GM18519 (cell line): ENCODE results near the gene ZBTB1.
"Not testable (repeated sequence)": the region's sequence is repeated elsewhere in the genome, so short reads cannot be mapped to it uniquely, and the experiment has no call there.

Source experiments
- ATAC-seq: cut with Tn5 transposase; IDR thresholded peaks from one replicate; pipeline ENCODE4 v1.9.1; 2021; ENCODE audit warnings: mild to moderate bottlenecking, moderate library complexity; ENCODE audit not compliant: unreplicated experiment, low FRiP score

The ZBTB1 gene

GRCh38 chr14:64522591-64523355 is 18.2 kb downstream of the ZBTB1 start:
- no peak for ATAC-seq

GRCh38 chr14:64525354-64525753 is 20.8 kb downstream of the ZBTB1 start:
- no peak for ATAC-seq

- no peak for ATAC-seq
Measured at GRCh38 chr14:64531567-64531966, 27.0 kb downstream of the ZBTB1 start.

- no peak for ATAC-seq
Measured at GRCh38 chr14:64536488-64537245, 32.1 kb downstream of the ZBTB1 start.

- ATAC-seq: peak; percentile 88
Measured at GRCh38 chr14:64540208-64541202, 35.9 kb downstream of the ZBTB1 start, which contains the start of gene HSPA2. HSPA2 (plus strand) TSS chr14:64540741; CDS start chr14:64540850, 109 bp downstream.

GRCh38 chr14:64541261-64541971 is 36.8 kb downstream of the ZBTB1 start:
- no peak for ATAC-seq

- ATAC-seq: no peak
Measured at GRCh38 chr14:64541972-64542835, 37.6 kb downstream of the ZBTB1 start.

GRCh38 chr14:64542836-64543201 is 38.2 kb downstream of the ZBTB1 start:
- ATAC-seq: no peak

- ATAC-seq: no peak
Measured at GRCh38 chr14:64544607-64545312, 40.2 kb downstream of the ZBTB1 start.

- no peak for ATAC-seq
Measured at GRCh38 chr14:64549016-64549415, 44.4 kb downstream of the ZBTB1 start.

GRCh38 chr14:64549791-64550620 is 45.4 kb downstream of the ZBTB1 start, which contains the start of gene PPP1R36:
PPP1R36 (plus strand) TSS chr14:64549961; CDS start chr14:64549998, 37 bp downstream.
- no peak for ATAC-seq

GRCh38 chr14:64550621-64551333 is 46.2 kb downstream of the ZBTB1 start:
- ATAC-seq: no peak

- ATAC-seq: no peak
Measured at GRCh38 chr14:64554556-64554955, 50.0 kb downstream of the ZBTB1 start.

- ATAC-seq: no peak
Measured at GRCh38 chr14:64556526-64556925, 52.0 kb downstream of the ZBTB1 start.

GRCh38 chr14:64558216-64558615 is 53.6 kb downstream of the ZBTB1 start:
- not testable (repeated sequence) for ATAC-seq

GRCh38 chr14:64561631-64562030 is 57.1 kb downstream of the ZBTB1 start:
- ATAC-seq: no peak

GRCh38 chr14:64562436-64562835 is 57.9 kb downstream of the ZBTB1 start:
- no peak for ATAC-seq
